Erythroblast (primary cell): ENCODE results near the gene EPHB3.

ENCODE experiments used
- DNase-seq, 2 experiments: peaks; one replicate each; lab custom pipeline; 2025; lab: John Stamatoyannopoulos, UW
- GATA1 ChIP-seq: IDR thresholded peaks from 2 replicates; pipeline ENCODE4 v1.6.1; 2011; ENCODE audit warnings: low read depth, mild to moderate bottlenecking, control low read depth, low read length, moderate library complexity
- POLR2A ChIP-seq: IDR thresholded peaks from 2 replicates; pipeline ENCODE4 v1.6.1; 2011; ENCODE audit warnings: mild to moderate bottlenecking, low read length

The EPHB3 gene

GRCh38 chr3:184561061-184561912, at the start of gene EPHB3:
Gene EPHB3 (plus strand): TSS chr3:184561785. CDS start chr3:184562236, 451 bp downstream.
- peak; percentile 88 to 90 for DNase-seq
- no peak for TF ChIP-seq GATA1
- no peak for TF ChIP-seq POLR2A

- TF ChIP-seq GATA1: no peak
- no peak for TF ChIP-seq POLR2A
- DNase-seq: no peak
Observed at GRCh38 chr3:184512621-184513020, 49.0 kb upstream of the EPHB3 start.

GRCh38 chr3:184513276-184514170, 48.1 kb upstream of the EPHB3 start:
- no peak for TF ChIP-seq POLR2A
- no peak for TF ChIP-seq GATA1
- DNase-seq: peak; percentile 71 to 83

- no peak for DNase-seq
- TF ChIP-seq GATA1 (no peak), POLR2A (no peak)
Observed at GRCh38 chr3:184514171-184514490, 47.5 kb upstream of the EPHB3 start.

- TF ChIP-seq GATA1: no peak
- no peak for TF ChIP-seq POLR2A
- DNase-seq: peak; percentile 40 to 63
Observed at GRCh38 chr3:184523825-184524615, 37.6 kb upstream of the EPHB3 start.

- TF ChIP-seq POLR2A (no peak), GATA1 (no peak)
- DNase-seq: no peak
Observed at GRCh38 chr3:184524981-184525336, 36.6 kb upstream of the EPHB3 start.

- TF ChIP-seq POLR2A: no peak
- no peak for TF ChIP-seq GATA1
- no peak for DNase-seq
Observed at GRCh38 chr3:184525337-184526087, 36.1 kb upstream of the EPHB3 start.

- TF ChIP-seq GATA1 (no peak), POLR2A (no peak)
- no peak for DNase-seq
Observed at GRCh38 chr3:184526088-184526433, 35.5 kb upstream of the EPHB3 start.

- TF ChIP-seq POLR2A: no peak
- no peak for TF ChIP-seq GATA1
- DNase-seq: no peak
Observed at GRCh38 chr3:184531626-184532280, 29.8 kb upstream of the EPHB3 start.

GRCh38 chr3:184532940-184533732, 28.4 kb upstream of the EPHB3 start:
- TF ChIP-seq POLR2A (no peak), GATA1 (no peak)

GRCh38 chr3:184537885-184538665, 23.5 kb upstream of the EPHB3 start:
- TF ChIP-seq POLR2A (no peak), GATA1 (no peak)
- no peak for DNase-seq

More at GRCh38 chr3:184532940-184533732, 28.4 kb upstream of the EPHB3 start:
- DNase-seq: no peak
